Right atrium auricular region (tissue), 2 donors: Measurements from ENCODE around the gene TARS3. TPM values are rescaled to one million over a fixed set of nuclear protein-coding genes. Genes with fewer than 3 reads are reported as not detected.

Experiments used
- DNase-seq: peaks from one replicate; pipeline ENCODE4 v3.0.0-alpha.2; 2019; ENCODE audit warnings: low spot score
- H3K27ac ChIP-seq, 2 donors: fragments of 200-600 bp; sonication (generic); 1 replicate in 1 of 2; 2 replicates in 1 of 2; pipeline ENCODE4 v1.5.1; 2016 to 2019
- H3K27me3 ChIP-seq, 2 donors: fragments of 200-600 bp; sonication (generic); one replicate each; pipeline versions ENCODE4 v1.5.1 to v1.6.0; 2017 to 2019
- H3K36me3 ChIP-seq: fragments of 200-600 bp; sonication (generic); one replicate; pipeline ENCODE4 v1.5.1; 2016
- H3K4me1 ChIP-seq, 2 donors: fragments of 200-600 bp; sonication (generic); one replicate each; pipeline versions ENCODE4 v1.5.1 to v1.6.0; 2017 to 2019
- H3K4me3 ChIP-seq, 2 donors: fragments of 200-600 bp; sonication (generic); 1 replicate in 1 of 2; 2 replicates in 1 of 2; pipeline ENCODE4 v1.5.1; 2017 to 2019; ENCODE audit warnings: mild to moderate bottlenecking in 1 of 2, moderate library complexity in 1 of 2
- H3K9me3 ChIP-seq, 2 donors: fragments of 200-600 bp; sonication (generic); one replicate each; pipeline ENCODE4 v1.5.1; 2019
- CTCF ChIP-seq, 2 donors: fragments of 200-600 bp; sonication (generic); IDR thresholded peaks; one replicate each; pipeline ENCODE4 v1.5.1; 2019; ENCODE audit warnings: antibody characterized with exemption in 2 of 2
- total RNA-seq, 2 donors: library from RNA; depleted of rRNA; stranded (reverse); fragments of >200 nt; gene quantifications; one replicate each; pipeline ENCODE4 v1.1.0, GENCODE V29; 2016

TARS3 gene
- total RNA-seq, 2 donors from 2014 or later: 24.4 to 33.0 TPM

GRCh38 chr15:101702077-101702476 lies 22.2 kb downstream of the TARS3 start:
- Histone ChIP-seq H3K27me3 (no peaks in the 10 kb centered on the region), H3K36me3 (peaks cover 79% of the 10 kb centered on the region), H3K4me1 (no peaks in the 10 kb centered on the region), H3K9me3 (no peaks in the 10 kb centered on the region), H3K27ac (no peak overlapping the region), H3K4me3 (no peak overlapping the region)
- TF ChIP-seq CTCF (IDR thresholded peaks at IDR 0.05): no peak
- DNase-seq: no peak

DNA sequence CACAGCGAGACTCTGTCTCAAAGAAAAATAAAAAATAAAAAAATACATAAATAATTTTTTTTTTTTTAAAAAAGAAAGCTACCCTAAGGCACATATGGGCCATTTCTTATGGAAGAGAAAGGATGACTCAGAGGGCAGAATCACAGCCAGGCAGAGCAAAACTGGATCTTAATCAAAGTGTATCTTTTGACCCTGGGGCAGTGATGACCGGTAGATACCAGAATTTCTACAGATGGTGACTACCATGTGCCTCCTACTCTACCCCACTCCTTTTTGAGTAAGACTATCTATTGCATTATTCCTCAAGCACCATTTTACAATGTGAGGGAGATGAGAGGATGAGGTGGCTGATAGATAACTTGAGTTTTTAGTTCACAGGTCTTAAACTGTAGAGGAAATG lies 26.0 kb downstream of the TARS3 start:
- TF ChIP-seq CTCF (IDR thresholded peaks at IDR 0.05): no peak
- H3K36me3 ChIP-seq: peaks cover 84% of the 10 kb centered on the region
- H3K27me3 ChIP-seq: no peaks in the 10 kb centered on the region
- no peak overlapping the region for H3K27ac ChIP-seq
- H3K4me1 ChIP-seq: no peaks in the 10 kb centered on the region
- H3K9me3 ChIP-seq: no peaks in the 10 kb centered on the region
- no peak overlapping the region for H3K4me3 ChIP-seq
- no peak for DNase-seq

DNA sequence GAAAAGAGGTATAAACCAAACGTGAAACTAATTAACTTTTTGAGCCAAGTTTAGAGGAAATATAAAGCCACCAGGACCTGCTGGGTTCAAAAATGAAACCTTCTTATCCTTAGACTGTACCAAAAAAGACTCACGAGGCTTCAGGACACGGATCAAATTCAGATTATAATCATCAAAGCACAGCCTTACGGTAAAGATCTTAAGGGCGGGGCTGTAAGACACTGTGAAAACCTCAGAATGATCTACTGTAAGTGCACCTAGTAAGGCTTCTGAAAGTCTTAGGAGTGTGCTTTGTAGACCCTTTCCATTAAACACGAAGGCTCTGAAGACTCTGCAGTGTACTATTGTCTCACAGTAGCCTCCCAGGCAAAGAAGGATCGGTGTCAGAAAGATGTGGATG lies 26.8 kb downstream of the TARS3 start:
- Histone ChIP-seq H3K27me3 (no peaks in the 10 kb centered on the region), H3K4me1 (no peaks in the 10 kb centered on the region), H3K27ac (no peak overlapping the region), H3K36me3 (peaks cover 76% of the 10 kb centered on the region), H3K4me3 (no peak overlapping the region), H3K9me3 (no peaks in the 10 kb centered on the region)
- TF ChIP-seq CTCF (IDR thresholded peaks at IDR 0.05): no peak
- DNase-seq: no peak

GRCh38 chr15:101696829-101697228 lies 27.4 kb downstream of the TARS3 start:
- Histone ChIP-seq H3K4me1 (no peaks in the 10 kb centered on the region), H3K4me3 (no peak overlapping the region), H3K9me3 (no peaks in the 10 kb centered on the region), H3K27ac (no peak overlapping the region), H3K27me3 (no peaks in the 10 kb centered on the region), H3K36me3 (peaks cover 73% of the 10 kb centered on the region)
- DNase-seq: no peak
- no peak for TF ChIP-seq CTCF (IDR thresholded peaks at IDR 0.05)

GRCh38 chr15:101694261-101694660 lies 30.0 kb downstream of the TARS3 start:
- Histone ChIP-seq H3K36me3 (peaks cover 50% of the 10 kb centered on the region), H3K27me3 (no peaks in the 10 kb centered on the region), H3K9me3 (no peaks in the 10 kb centered on the region), H3K4me1 (no peaks in the 10 kb centered on the region), H3K4me3 (no peak overlapping the region), H3K27ac (no peak overlapping the region)
- DNase-seq: no peak
- TF ChIP-seq CTCF (IDR thresholded peaks at IDR 0.05): no peak

DNA sequence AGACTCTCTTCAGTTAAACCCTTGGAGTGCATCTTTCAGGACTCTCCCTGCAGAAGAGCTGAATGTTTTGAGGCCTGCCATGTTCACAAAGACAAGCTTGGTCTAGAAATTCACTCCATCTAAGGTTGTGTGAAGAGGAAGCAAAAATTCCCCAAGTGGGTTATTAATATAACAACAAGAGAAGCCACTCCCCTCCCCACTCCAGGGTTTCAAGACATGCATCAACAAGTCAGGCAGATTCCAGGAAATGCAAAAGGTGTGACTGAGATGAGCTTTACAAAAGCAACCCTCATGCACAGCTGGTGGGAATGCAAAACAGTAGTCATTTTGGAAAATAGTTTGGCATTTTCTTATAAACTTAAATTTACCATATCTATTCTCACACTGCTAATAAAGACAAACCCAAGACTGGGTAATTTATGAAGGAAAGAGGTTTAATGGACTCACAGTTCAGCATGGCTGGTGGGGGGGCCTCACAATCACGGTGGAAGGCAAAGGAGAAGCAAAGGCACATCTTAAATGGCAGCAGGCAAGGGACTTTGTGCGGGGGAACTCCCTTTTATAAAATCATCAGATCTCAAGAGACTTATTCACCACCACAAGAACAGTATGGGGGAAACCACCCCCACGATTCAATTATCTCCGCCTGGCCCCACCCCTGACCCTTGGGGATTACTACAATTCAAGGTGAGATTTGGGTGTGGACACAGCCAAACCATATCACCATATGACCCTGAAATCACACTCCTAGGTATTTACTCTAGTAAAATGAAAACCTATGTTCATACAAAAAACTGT lies 31.3 kb downstream of the TARS3 start:
- no peak overlapping the region for H3K4me3 ChIP-seq
- H3K27me3 ChIP-seq: no peaks in the 10 kb centered on the region
- H3K36me3 ChIP-seq: peaks cover 39% of the 10 kb centered on the region
- no peaks in the 10 kb centered on the region for H3K4me1 ChIP-seq
- no peaks in the 10 kb centered on the region for H3K9me3 ChIP-seq
- no peak for TF ChIP-seq CTCF (IDR thresholded peaks at IDR 0.05)
- no peak overlapping the region for H3K27ac ChIP-seq
- DNase-seq: no peak
